OCI-LY3 (cell line): ENCODE data around the gene SLC8A1.

ENCODE experiments used
- H2AFZ ChIP-seq: fragments of 200-600, 300-600 bp; shearing (Covaris generic); 2 replicates; pipeline ENCODE4 v1.6.0; 2014; ENCODE audit warnings: antibody characterized with exemption, low read depth, low read length
- H3K27ac ChIP-seq: fragments of 200-600, 300-600 bp; sonication (generic); 2 replicates; pipeline ENCODE4 v1.5.1; 2014; ENCODE audit warnings: mild to moderate bottlenecking, low read length, moderate library complexity, mixed read lengths
- H3K27me3 ChIP-seq: fragments of 200-600, 300-600 bp; sonication (generic); 2 replicates; pipeline ENCODE4 v1.6.1; 2014; ENCODE audit warnings: low read depth, low read length, mixed read lengths
- H3K36me3 ChIP-seq: fragments of 200-600, 300-600 bp; sonication (generic); replicated peaks from 2 replicates; pipeline ENCODE3; 2014; ENCODE audit warnings: low read depth, low read length, mixed read lengths
- H3K4me1 ChIP-seq: fragments of 300-600, 200-600 bp; sonication (generic); 2 replicates; pipeline ENCODE4 v1.6.1; 2014; ENCODE audit warnings: low read length, mixed read lengths
- H3K4me2 ChIP-seq: fragments of 200-600, 300-600 bp; sonication (generic); 2 replicates; pipeline ENCODE4 v1.6.1; 2014; ENCODE audit warnings: low read length, mixed read lengths
- H3K4me3 ChIP-seq: fragments of 300-600, 200-600 bp; sonication (generic); 2 replicates; pipeline ENCODE4 v1.5.1; 2014; ENCODE audit warnings: antibody characterized with exemption, mild to moderate bottlenecking, low read length, moderate library complexity
- H3K79me2 ChIP-seq: fragments of 300-600, 200-600 bp; shearing (Covaris generic); 2 replicates; pipeline ENCODE4 v1.6.1; 2014; ENCODE audit warnings: mild to moderate bottlenecking, low read length, mixed read lengths
- H3K9ac ChIP-seq: fragments of 300-600, 200-600 bp; shearing (Covaris generic); 2 replicates; pipeline ENCODE4 v1.6.0; 2014; ENCODE audit warnings: mild to moderate bottlenecking, low read length, moderate library complexity
- H3K9me3 ChIP-seq: fragments of 200-600, 300-600 bp; shearing (Covaris generic); 2 replicates; pipeline ENCODE4 v1.6.1; 2014; ENCODE audit warnings: low read length, mixed read lengths; ENCODE audit not compliant: insufficient read depth
- H4K20me1 ChIP-seq: fragments of 200-600, 300-600 bp; sonication (generic); 2 replicates; pipeline ENCODE4 v1.6.1; 2016; ENCODE audit warnings: low read length, mixed read lengths; ENCODE audit not compliant: insufficient read depth
- CTCF ChIP-seq: fragments of 200-600, 300-600 bp; sonication (generic); IDR thresholded peaks from 2 replicates; pipeline ENCODE4 v1.5.1; 2014; ENCODE audit warnings: antibody characterized with exemption, low read length, low read depth
- EZH2phosphoT487 ChIP-seq: fragments of 200-600 bp; shearing (Covaris generic); IDR thresholded peaks from 2 replicates; pipeline ENCODE4 v1.6.1; 2018; ENCODE audit warnings: antibody characterized with exemption, mixed run types, low read depth

SLC8A1 gene

DNA sequence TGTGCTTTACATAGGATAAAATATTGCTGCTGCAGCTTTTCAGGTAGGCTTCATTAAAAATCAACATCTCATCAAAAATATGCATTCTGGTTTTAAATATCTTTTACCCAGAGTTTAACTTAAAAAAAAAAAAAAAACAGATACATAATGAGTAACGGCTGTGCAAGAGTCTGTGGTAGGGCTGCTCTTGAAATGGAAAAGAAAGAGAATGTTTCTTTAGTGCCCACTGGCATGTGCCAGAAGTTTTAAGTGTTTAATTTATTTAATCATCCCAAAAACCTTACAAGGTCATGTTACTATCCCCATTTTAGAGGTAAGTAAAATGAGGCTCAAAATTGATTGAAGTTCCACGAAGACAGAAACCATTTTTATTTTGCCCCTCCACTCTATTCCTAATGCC lies 92.1 kb downstream of the SLC8A1 start:
- Histone ChIP-seq H4K20me1 (no peaks in the 10 kb centered on the region), H3K27me3 (no peaks in the 10 kb centered on the region), H3K79me2 (no peaks in the 10 kb centered on the region), H2AFZ (no peak overlapping the region), H3K27ac (no peak overlapping the region), H3K4me2 (no peak overlapping the region), H3K4me3 (no peak overlapping the region), H3K9ac (no peak overlapping the region), H3K4me1 (no peaks in the 10 kb centered on the region), H3K9me3 (no peaks in the 10 kb centered on the region), H3K36me3 (no peaks in the 10 kb centered on the region)
- TF ChIP-seq EZH2phosphoT487: no peak
- no peak for TF ChIP-seq CTCF

GRCh38 chr2:40358783-40359182 lies 93.1 kb downstream of the SLC8A1 start:
- H3K27ac ChIP-seq: no peak overlapping the region
- no peaks in the 10 kb centered on the region for H3K27me3 ChIP-seq
- no peaks in the 10 kb centered on the region for H3K4me1 ChIP-seq
- H3K36me3 ChIP-seq: no peaks in the 10 kb centered on the region
- no peak overlapping the region for H3K9ac ChIP-seq
- no peak overlapping the region for H3K4me3 ChIP-seq
- no peaks in the 10 kb centered on the region for H3K79me2 ChIP-seq
- no peaks in the 10 kb centered on the region for H4K20me1 ChIP-seq
- H3K4me2 ChIP-seq: no peak overlapping the region
- H3K9me3 ChIP-seq: no peaks in the 10 kb centered on the region
- TF ChIP-seq CTCF: no peak
- no peak for TF ChIP-seq EZH2phosphoT487
- H2AFZ ChIP-seq: no peak overlapping the region

- H3K79me2 ChIP-seq: no peaks in the 10 kb centered on the region
- TF ChIP-seq CTCF: no peak
- TF ChIP-seq EZH2phosphoT487: no peak
- H3K36me3 ChIP-seq: no peaks in the 10 kb centered on the region
- no peaks in the 10 kb centered on the region for H3K9me3 ChIP-seq
- no peaks in the 10 kb centered on the region for H3K27me3 ChIP-seq
- no peak overlapping the region for H2AFZ ChIP-seq
- H3K4me1 ChIP-seq: no peaks in the 10 kb centered on the region
- no peaks in the 10 kb centered on the region for H4K20me1 ChIP-seq
- no peak overlapping the region for H3K9ac ChIP-seq
- H3K4me2 ChIP-seq: no peak overlapping the region
- H3K4me3 ChIP-seq: no peak overlapping the region
- no peak overlapping the region for H3K27ac ChIP-seq
Measured at GRCh38 chr2:40357667-40358066, 94.2 kb downstream of the SLC8A1 start.

DNA sequence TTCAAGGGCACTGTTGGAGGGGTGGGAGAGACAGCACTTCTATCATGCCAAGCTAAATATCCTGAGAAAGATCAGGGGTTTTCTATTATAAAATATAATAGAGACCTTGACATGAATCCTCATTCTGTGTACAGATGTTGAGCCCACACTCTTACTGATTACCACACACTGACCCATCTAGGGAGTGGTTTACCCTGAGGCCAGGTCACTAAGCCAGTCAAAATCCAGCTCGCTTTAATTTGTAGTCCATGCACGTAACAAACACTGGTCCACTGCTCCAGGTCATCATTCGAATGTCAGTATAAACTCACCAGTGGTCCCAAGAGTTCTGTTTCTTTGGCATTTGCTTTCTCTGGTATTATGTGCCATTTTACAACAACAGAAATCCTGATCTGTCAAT lies 96.4 kb downstream of the SLC8A1 start:
- Histone ChIP-seq H3K4me1 (peaks cover 12% of the 10 kb centered on the region), H3K4me2 (no peak overlapping the region), H3K9me3 (no peaks in the 10 kb centered on the region), H3K9ac (no peak overlapping the region), H3K27ac (no peak overlapping the region), H2AFZ (no peak overlapping the region), H4K20me1 (no peaks in the 10 kb centered on the region), H3K79me2 (no peaks in the 10 kb centered on the region), H3K4me3 (no peak overlapping the region), H3K27me3 (no peaks in the 10 kb centered on the region), H3K36me3 (no peaks in the 10 kb centered on the region)
- no peak for TF ChIP-seq EZH2phosphoT487
- no peak for TF ChIP-seq CTCF
